Right renal pelvis (tissue), 4 donors: ENCODE results near the gene LMBR1L. TPM values are rescaled to one million over a fixed set of nuclear protein-coding genes. Genes with fewer than 3 reads are reported as not detected.

Experiments used
- DNase-seq, 4 donors: peaks; one replicate each; pipeline ENCODE4 v3.0.0-alpha.2; 2013; ENCODE audit warnings: low read depth in 4 of 4, low spot score in 3 of 4, missing footprints in 1 of 4
- polyA plus RNA-seq, 4 donors: library from polyadenylated mRNA; unstranded; fragments of 120-200 nt; gene quantifications; one replicate each; pipeline ENCODE4 v1.2.1, GENCODE V29; 2013; ENCODE audit not compliant: insufficient read length in 4 of 4

LMBR1L gene
- polyA plus RNA-seq, 4 donors = 59.5 to 66.8 (median 63.4) TPM

GRCh38 chr12:49126852-49127763, 16.5 kb upstream of the LMBR1L start:
- DNase-seq = no peak

- DNase-seq = peak in 1 of 4 donors; percentile 27
Observed at GRCh38 chr12:49121047-49121696, 10.5 kb upstream of the LMBR1L start.

GRCh38 chr12:49111206-49111605, 559 bp upstream of the LMBR1L start:
- no peak for DNase-seq

- no peak for DNase-seq
Observed at GRCh38 chr12:49109641-49110463, 795 bp downstream of the LMBR1L start.

- no peak for DNase-seq
Observed at GRCh38 chr12:49108958-49109404, 1.7 kb downstream of the LMBR1L start.

GRCh38 chr12:49105504-49106084, 5.1 kb downstream of the LMBR1L start:
- DNase-seq = no peak

- DNase-seq = no peak
Observed at GRCh38 chr12:49104822-49105221, 5.8 kb downstream of the LMBR1L start.

- no peak for DNase-seq
Observed at GRCh38 chr12:49100380-49100779, 10.3 kb downstream of the LMBR1L start.

GRCh38 chr12:49098703-49099102, 11.9 kb downstream of the LMBR1L start:
- DNase-seq = no peak

- DNase-seq = no peak
Observed at GRCh38 chr12:49098035-49098451, 12.6 kb downstream of the LMBR1L start.

GRCh38 chr12:49097381-49097780, 13.3 kb downstream of the LMBR1L start:
- DNase-seq = no peak

GRCh38 chr12:49094975-49095365, 15.7 kb downstream of the LMBR1L start:
- no peak for DNase-seq

GRCh38 chr12:49094160-49094974, 16.3 kb downstream of the LMBR1L start, which contains the start of gene DHH:
Gene DHH (minus strand): TSS chr12:49094801. CDS start chr12:49094512, 289 bp downstream.
- DNase-seq = no peak

GRCh38 chr12:49093792-49094159, 16.9 kb downstream of the LMBR1L start:
- DNase-seq = no peak

- no peak for DNase-seq
Observed at GRCh38 chr12:49092816-49093406, 17.7 kb downstream of the LMBR1L start.

- DNase-seq = no peak
Observed at GRCh38 chr12:49092086-49092815, 18.4 kb downstream of the LMBR1L start.

GRCh38 chr12:49091836-49092085, 18.9 kb downstream of the LMBR1L start:
- no peak for DNase-seq

- no peak for DNase-seq
Observed at GRCh38 chr12:49091056-49091835, 19.4 kb downstream of the LMBR1L start.
